ENCODE results near the gene CDKL2.
"Not testable (repeated sequence)": the region's sequence is repeated elsewhere in the genome, so short reads cannot be mapped to it uniquely, and the experiment has no call there.

The CDKL2 gene

DNA sequence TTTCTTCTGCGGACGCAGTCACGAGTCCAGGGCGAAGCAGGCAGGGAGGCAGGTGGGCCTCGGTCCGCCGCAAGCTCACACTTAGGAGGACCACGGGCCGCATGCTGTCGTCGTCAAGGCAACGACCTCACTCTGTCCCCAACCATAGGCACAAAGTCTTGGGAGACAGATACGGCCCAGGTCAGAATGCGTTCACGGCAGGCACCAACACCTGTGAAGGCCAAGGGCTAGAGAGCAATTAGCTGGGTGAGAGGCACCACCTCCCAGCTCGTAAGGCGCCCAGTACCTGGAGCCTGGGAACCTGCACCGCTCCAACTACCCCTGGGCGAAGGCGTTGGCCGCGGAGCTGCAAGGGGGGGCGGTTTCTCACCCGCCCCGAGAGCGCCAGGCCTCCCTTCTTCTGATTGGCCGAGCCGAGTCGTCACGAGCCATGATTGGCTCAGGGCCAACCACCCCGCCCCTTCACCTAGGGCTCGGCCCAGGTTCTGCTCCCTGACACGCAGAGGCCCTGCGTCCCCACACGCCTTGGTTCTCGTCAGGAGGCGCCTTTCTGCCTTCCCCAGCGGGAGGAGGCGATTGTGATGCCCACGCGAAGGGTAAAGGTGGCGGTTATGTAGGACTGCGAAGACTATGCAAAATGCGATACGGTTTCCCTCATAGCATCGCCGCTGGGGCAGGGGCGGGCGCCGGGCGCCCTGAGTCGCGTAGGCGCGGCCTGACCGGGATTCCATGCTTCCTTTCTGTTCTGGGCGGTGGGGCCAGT lies at the start of gene CDKL2:
CDKL2 (minus strand) TSS at position 355 of the 763 bp plus-strand sequence. CDS start 4,540 bp downstream, outside the sequence.
- DNase-seq = peak; percentile 91

DNA sequence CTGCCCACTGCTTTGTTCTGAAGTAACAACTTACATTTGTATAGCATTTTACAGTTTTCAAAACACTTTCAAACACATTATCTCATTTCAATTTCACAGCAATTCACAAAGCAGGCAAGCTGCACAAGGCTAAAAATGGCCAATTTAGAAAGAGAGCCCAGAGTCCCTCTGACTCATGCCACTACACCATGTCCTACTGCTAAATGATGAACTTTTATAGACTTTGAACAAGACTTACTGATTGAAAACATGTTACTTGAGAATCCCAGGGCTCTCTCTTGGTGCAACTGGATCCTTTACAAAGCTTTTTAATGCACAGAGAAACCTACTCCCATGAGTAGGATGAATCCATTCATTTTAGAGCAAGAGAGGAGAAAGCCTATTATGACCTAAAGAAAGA lies 48.6 kb upstream of the CDKL2 start:
- DNase-seq = no peak

DNA sequence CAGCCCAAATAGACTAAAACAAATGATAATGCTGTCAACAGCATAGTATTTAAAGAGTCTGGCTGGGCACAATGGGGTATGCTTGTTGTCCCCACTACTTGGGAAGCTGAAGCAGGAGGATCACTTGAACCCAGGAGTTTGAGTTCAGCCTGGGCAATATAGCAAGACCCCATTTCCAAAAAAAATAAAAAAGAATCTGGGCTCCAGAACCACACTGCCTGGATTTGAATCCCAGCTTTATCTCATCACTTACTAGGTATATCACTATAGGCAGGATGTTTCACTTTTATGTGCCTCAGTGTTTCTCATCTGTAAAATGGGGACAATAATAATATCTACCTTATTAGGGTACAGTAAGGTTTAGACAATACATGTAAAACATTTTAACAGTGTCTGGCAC lies 48.1 kb upstream of the CDKL2 start:
- DNase-seq = no peak

DNA sequence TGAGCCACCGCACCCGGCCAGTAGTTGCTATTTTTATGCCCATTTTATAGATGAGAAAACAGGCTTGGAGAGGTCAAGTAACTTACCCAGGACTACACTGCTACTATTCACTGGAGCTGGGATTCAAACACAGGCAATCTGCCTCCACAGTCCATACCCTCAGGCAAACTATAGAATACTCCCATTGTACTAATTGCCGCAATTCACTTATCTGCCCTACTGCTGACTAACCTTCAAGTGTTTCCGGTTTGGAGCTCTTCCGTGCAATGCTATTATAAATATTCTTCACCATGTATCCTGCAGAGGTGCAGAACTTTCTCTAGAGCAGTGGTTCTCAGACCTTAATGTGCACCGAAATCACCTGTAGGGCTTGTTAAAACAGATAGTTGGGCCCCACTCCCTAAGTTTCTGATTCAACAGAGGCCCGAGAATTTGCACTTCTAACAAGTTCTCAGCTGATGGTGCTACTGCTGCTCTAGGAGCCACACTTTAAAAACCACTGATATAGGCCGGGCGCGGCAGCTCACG lies 44.7 kb upstream of the CDKL2 start:
- no peak for DNase-seq

DNA sequence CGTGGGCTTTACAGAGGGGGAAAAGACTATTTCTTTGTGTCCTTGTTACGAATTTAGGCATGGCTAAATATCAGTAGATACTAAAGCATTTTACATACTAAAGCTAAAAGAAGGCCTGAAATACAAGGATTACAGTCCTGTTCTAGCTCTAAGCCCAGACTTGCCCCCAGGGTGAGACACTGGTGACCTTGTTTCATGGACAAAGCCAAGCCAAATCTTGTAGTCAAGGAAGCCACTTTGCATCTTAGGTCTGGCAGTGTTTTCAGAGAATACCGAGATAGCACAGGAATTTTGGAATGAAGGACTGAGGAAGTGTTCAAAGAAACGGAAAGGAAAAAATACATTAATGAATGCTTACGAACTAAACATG lies 43.6 kb upstream of the CDKL2 start:
- no peak for DNase-seq

DNA sequence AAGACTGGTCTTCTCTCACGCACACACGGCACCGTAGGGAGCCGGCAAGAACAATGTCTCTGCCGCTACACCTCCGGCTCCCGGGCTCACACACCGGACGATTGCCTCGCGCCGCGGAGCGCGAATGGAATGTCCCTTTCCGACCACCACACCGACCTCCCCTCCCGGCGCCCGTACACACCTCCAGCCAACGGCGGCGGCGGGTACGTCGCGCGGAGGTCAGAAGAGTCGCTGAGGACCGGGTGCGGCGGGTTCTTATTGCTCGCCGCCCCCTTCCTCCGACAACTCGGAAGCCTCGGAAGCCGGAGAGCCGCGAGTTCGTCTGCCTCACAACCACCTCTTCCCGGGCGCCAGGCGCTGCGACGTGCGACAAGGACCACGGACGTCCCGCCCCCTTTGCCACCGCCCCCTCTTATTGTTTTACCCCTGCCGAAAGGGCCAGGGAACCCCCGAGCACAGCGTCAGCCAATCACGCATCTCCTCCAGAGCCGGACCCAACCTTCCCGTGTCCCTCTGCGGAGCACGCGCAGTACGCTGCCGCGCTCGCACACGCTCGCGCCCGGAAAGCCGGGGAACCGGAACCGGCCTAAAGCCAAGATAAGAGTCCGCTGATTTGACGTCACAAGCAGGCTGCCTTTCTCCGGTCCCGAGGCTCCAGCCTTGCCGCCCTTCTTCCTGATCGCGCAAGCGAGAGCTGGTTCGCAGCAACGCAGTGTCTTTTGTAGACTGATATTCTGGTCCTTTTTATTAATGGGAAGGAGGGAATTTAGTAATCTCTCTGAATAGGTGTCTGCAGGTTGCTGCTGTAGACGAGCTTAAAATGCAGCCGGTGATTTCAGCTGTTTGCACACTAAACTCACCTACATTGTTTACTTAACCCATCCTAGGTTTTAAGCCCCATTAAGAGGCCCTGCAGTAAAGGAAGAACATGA lies 43.0 kb upstream of the CDKL2 start, which contains the start of gene G3BP2:
G3BP2 (minus strand) TSS at position 385 of the 932 bp plus-strand sequence. CDS start 11,386 bp downstream, outside the sequence.
- DNase-seq = peak; percentile 98

DNA sequence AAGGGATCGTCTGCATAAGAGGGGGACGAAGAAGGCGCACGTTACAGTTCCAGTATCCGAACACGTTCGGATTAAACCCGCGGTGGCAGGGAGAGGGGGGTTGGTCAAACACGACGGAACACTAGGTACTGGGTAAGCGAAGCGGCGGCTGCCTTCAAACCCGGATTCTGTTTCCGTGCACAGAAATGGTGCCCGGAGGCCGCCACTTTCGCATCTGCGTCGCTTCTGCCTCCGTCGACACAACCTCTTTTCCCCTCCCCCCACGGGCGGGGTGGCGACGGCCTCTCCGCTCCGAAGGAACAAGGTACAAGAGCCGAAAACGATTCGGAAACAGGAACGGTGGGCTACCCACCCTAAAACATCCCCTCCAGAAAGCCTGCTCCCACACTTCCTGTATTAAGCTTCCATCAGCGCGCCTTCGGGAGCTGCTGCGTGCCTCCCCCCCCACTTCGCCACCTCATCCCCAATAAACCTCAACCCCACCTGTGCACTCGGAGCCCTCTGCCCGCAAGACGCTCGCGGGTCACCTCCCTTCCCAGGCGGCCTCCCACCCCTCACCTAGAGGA lies 42.2 kb upstream of the CDKL2 start:
- DNase-seq = peak; percentile 36

DNA sequence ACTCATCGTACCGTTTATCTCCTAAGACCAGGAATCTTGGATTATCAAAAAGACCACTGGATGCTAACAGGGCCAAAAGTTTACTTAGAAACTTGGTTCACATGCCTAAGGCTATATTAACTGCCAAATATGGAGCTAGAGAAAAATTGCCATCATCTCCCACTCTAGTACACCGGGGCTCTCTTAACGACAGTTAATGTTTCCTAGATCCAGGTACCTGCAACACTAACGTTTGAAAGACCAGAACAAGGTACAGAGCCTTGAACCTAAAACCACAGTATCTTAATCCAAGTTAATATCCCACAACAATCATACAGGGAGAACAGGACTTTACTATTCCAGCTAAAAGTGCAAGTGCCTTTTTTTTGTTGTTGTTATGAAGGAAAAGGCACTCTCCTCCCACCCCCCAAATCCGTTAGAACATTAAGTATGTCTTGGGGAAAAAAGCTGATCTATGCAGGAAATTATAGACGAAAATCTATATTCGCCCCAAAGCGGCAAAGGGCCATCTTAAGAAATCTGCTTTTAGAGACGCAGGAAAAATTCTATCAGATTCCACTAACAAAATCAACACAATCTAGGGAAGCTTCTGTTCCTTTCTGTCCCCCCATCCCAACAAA lies 41.6 kb upstream of the CDKL2 start:
- DNase-seq = no peak

DNA sequence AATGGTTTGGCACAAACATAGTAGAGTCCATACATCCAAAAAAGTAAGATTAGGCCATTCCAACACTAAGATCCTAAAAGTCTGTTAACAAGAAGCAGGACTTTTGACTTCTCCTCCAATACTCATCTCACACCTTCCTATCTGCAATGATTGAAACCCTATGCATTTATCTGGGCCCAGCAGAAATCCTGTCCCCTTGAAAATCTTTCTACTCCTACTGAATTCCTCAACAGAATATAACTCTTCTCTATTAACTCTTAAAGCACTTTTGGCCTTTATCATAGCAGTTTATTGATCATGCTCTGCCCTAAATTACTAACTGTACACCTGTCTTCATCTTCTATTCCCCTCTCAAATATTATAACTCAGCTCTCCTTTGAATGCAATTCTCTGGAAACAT lies 38.3 kb upstream of the CDKL2 start:
- no peak for DNase-seq

DNA sequence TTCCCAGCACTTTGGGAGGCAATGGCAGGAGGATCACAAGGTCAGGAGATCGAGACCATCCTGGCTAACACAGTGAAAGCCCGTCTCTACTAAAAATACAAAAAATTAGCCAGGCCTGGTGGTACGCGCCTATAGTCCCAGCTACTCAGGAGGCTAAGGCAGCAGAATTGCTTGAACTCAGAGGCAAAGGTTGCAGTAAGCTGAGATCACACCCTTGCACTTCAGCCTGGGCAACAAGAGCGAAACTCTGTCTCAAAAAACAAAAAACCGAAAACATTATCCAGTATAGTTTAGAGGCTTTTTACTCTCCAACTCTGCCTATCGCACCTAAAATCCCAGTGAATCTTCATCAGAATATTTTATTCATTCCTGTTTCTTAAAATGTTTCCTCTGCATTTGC lies 37.3 kb upstream of the CDKL2 start:
- not testable (repeated sequence) for DNase-seq

DNA sequence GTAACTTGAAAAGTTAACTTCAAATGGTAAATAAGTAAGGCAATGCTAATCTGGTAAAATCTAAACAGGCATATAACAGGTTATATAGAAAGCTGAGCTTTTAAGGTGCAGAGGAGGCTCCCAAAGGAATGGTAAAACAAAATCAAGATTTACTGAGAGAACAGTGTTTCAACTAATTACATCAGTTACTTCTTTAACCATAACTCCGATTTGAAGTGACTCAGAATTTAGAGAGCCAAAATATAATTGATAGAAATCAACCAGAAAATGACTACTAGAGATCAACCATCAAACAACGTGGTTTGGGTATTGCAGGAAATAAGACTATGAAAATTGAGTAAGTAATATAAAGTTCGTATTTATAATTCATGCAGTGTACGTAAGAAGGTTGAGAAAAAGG lies 36.0 kb upstream of the CDKL2 start:
- no peak for DNase-seq

DNA sequence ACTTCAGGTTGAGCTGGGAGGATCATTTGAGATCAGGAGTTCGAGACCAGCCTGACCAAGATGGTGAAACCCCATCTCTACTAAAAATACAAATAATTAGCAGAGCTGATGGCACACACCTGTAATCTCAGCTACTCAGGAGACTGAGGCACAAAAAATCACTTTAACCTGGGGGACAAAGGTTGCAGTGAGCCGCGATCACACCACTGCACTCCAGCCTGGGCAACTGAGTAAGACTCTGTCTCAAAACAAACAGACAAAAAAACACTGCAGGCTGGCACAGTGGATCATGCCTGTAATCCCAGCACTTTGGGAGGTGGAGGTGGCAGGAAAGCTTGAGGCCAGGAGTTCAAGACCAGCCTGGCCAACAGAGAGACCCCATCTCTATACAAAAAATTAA lies 34.3 kb upstream of the CDKL2 start:
- DNase-seq = not testable (repeated sequence)

DNA sequence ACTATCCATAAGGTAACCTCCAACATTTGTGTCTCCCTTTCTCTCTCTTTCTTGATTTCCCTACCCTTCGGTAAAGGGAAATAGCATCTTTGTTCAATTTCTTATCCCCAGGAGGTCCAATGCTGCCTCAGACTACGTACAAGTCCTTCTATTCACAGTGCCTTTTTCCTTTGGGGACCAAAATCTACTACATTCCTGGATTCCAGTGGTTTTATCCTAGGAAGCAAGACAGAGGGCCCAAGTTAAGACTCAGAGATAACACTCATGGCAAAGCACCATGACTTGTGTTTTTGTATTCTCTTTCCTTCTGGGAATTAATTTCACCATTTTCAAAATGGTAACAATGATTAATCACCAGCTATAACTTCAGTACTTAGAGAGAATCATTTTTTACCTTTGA lies 32.3 kb upstream of the CDKL2 start:
- DNase-seq = no peak

DNA sequence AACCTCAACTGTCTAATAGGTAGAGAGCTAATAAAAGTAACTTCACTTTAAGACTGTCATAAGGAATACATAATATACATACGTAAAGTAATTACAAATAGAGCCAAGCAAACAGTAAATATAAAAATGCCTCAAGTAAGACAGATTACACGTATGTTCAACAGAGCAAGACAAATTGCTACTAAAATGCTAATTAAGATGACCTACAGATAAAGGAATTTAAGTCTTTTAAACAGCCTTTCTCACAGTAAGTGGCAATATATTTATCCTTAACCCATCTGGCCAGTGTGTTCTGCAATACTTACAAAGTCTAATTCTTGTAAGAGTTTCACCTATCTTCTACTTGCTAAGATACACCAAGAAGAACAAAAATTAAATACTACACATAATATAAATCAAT lies 30.2 kb upstream of the CDKL2 start:
- no peak for DNase-seq

DNA sequence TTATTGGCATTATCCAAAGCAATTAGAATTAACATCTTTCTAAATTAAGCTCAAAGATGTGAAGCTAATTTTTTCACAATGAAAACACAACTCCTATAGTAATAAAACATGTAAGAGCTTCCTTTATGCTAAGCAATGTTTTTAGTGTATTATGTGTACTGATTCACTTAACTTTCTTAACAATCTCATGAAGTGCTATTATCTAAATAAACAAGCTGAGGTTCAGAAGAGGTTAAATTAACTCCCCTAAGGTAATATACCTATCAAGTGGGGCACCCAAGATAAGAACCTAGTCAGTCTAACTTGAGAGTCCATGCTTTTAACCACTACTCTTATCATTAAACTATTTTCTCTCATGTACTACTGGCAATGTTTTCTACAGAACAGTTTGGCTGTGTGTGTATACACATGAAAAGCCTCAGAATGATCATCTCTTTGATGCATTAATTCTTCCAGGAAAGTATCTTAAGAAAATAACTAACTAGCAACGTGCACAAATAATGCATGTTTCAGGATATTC lies 29.2 kb upstream of the CDKL2 start:
- no peak for DNase-seq

DNA sequence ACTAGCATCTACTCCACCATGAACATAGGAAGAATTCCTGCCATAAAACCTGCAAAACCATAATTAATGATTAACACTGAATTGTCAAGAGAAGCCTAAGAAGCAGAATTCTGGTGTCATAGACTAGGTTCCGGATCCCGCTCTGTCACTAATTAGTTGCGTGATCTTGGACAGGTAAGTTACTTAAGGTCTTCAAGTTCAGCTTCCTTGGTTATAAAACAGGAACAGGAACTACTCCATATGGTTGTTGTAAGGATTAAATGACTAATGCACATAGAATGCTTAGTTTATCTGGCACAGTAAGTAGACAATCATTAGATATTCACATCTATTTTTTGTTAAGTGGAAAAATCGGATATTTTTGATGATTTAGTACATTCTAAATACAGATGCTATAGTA lies 28.5 kb upstream of the CDKL2 start:
- no peak for DNase-seq

DNA sequence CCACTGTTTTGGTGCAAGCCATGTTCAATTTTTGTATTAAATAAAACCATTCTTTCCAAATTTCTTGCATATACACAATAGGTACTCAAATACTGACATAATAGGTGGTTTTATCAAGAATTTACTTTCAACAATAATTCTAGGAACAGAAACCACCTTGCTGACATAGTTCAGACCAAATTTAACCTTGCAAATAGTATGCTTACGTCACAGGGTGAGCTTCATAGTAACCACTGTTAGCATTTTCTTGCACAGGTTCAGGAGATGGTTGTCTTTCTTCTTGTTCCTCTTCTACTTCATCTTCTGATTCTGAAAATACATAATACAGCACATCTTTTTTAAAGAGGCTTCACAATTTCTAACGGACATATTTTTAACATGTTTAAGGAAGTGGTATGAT lies 25.2 kb upstream of the CDKL2 start:
- DNase-seq = no peak

DNA sequence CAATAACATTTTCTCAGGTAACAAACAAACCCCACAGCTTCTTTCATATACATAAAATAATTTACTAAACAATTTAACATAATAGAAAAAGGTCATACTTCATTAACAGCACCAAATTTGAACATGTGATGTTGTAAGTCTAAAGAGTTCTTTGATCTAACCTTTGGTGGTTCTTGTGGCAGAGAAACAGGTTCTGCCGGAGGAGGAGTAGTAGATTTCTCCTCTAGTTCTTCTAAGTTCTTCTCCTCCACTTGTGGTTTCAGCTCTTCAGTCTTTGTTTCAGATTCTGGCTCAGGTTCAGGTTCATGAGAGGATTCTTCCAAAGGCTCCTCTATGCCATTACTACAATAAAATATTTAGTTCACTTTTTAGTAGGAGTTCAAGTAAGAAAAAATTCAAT lies 24.6 kb upstream of the CDKL2 start:
- DNase-seq = no peak

DNA sequence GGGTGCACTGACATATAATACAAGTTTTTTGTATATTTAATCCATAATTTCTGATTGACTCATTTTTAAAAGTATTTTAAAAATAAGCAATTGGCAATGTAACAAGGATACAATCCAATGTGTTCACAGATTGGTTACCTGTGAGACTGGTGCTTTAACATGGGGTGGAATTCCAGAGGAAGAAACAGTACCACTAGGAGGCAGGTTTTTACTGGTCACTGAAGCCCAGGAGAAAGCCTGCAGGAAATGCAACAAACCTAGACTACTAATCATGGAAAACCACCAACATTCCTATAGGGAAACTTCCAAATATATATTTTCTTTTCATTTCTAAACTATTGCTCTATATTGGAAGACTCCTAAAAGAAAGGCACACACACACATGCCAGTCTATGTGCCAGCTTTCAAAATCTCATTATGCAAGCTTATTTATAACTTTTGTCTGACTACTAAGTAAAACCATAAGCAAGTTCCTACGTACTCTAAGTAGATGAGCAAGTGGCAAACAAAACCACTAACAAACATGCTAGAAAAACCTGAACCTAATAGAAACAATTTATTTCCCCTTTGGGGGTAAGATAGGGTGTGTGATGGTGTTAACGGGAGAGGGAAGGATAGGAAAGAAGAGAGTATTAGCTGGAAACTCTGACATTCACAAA lies 23.6 kb upstream of the CDKL2 start:
- no peak for DNase-seq

DNA sequence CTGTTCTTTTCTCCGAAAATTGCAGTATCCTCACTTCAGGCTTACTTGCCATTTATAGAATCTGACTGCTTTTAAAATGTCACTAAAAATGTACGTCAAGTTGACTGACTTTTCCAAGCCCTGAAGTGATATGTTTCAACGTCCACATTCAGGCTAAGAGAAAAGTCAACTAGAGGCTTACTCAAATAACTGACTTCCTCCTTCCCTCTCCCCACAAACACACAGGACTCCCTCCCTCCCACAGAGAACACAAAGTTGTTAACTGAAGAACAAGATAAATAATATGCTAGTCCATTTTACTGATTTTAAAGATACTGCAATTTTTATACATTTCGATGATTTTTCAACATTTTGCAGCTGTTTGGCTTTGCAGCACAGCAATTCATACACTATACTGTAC lies 13.8 kb upstream of the CDKL2 start:
- no peak for DNase-seq

DNA sequence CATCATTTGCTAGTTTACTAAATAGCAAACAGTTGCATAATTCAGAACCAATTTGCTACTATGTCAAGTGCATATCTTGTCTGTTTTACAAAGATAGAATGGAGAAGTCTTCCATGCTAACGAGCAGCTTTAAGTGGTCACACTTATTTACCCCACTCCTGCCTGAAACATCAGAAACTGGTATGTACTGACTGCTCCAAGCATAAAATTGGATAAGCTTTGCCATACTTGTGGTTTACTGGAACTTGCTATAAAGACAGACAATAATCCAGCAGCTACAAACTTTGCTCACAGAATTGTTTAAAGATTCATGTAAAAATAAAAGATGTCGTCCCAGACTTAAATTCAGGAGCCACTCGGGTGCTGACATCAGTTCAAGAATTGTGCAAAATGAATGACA lies 13.3 kb upstream of the CDKL2 start:
- no peak for DNase-seq

DNA sequence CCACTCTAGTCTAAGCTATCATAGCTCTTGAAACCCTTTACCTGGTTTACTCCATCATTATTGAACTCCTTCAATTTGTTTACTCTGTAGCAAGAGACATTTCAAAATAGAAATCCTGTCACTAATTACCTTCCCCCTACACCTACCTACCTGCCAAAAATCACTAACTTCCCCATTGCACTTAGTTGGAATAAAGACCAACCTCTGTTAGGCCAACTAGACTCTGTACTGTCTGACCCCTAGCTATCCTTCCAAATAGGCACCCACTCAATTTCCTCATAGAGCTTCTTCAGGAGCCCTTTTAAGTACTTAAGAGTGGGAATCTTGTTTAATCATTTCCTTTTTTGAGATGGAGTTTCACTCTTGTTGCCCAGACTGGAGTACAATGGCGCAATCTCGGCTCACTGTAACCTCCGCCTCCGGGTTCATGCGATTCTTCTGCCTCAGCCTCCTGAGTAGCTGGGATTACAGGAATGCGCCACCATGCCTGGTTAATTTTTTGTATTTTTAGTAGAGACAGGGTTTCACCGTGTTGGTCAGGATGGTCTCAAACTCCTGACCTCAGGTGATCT lies 8.9 kb upstream of the CDKL2 start:
- no peak for DNase-seq

All from NCI-H774 (cell line).